Mucosa of descending colon (tissue), 3 donors: ENCODE results near the gene HMCN2. TPM values are rescaled to one million over a fixed set of nuclear protein-coding genes. Genes with fewer than 3 reads are reported as not detected.

Source experiments
- ATAC-seq: fragments of 200-7000 bp; cut with Tn5 transposase; one replicate; pipeline ENCODE4 v1.9.1; 2020; ENCODE audit warnings: mild to moderate bottlenecking, moderate library complexity
- DNase-seq, 3 donors: peaks; one replicate each; pipeline ENCODE4 v3.0.0-alpha.2; 2020
- H3K36me3 ChIP-seq: fragments of 200-600 bp; one replicate; pipeline ENCODE4 v1.8.0; 2021; ENCODE audit warnings: low read depth, mild to moderate bottlenecking
- H3K4me1 ChIP-seq: fragments of 200-600 bp; one replicate; pipeline ENCODE4 v1.8.0; 2021; ENCODE audit warnings: low read depth, mild to moderate bottlenecking
- H3K4me3 ChIP-seq: fragments of 200-600 bp; one replicate; pipeline ENCODE4 v1.8.0; 2021; ENCODE audit warnings: mild to moderate bottlenecking
- H3K9me3 ChIP-seq: fragments of 200-600 bp; one replicate; pipeline ENCODE4 v1.8.0; 2021; ENCODE audit warnings: mild to moderate bottlenecking
- intact Hi-C, 2 donors: fragments of 100-400 bp; cut with DNase I in 1 of 2; cut with micrococcal nuclease in 1 of 2; formaldehyde crosslinking; loops; one replicate each; pipeline versions ENCODE4 v1.11.0 to v1.11.1; 2022; cut with DNase I, micrococcal nuclease
- total RNA-seq, 3 donors: library from RNA; stranded (reverse); fragmentation: NEBNext Ultra II Directional in 2 of 3; extraction: Animal tissue kit (Norgen Biotek cat#: 25700) in 2 of 3; gene quantifications; one replicate each; pipeline versions ENCODE4 v1.2.1 to v1.2.4, GENCODE V29; 2021 to 2023
- TF ChIP-seq, protein P1 (sequence below): fragments of 200-600 bp; IDR thresholded peaks from one replicate; pipeline ENCODE4 v1.8.0; 2022; ENCODE audit warnings: antibody characterized with exemption, mild to moderate bottlenecking
- donor health status: DM: no; HTN: no; CAD: no; lungs with moderate emphysema.
- donor health status: DM: no; HTN: no; CAD: no.
- donor health status: DM: no; HTN: yes; CAD: no.

Gene HMCN2
- total RNA-seq, 3 donors from 2014 or later = 28.1 to 40.5 (median 33.2) TPM

DNA sequence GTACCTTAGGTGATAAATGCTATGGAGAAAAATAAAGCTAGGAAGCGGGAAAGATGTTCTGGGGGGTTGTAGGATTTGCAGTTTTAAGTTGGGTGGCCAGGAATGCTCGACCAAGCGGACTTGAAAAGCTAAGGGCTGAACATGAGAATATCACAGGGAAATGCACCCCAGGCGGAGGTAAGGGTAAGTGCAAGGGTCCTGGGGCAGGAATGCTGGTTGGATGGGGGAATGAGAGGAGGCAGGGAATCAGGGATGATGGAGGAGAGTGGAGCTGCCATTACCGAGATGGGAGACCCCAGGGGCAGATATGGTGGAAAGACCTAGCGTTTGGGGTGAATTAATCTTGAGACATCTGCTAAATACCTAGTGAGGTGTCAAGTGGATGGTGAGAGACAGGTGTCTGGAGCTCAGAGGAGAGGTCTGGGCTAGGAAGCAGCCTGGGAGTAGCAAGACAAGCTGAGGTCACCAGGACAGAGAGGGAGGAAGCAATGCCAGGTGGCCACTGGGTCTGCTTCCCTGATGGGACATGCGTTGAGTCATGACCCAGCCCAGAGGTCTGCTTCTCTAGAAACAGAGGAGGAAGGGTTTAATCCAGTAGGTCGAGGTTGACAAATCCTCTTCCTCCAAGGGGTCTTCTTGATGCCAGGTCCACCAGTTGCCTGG, 101.5 kb downstream of the HMCN2 start:
- ATAC-seq = no peak
- DNase-seq = no peak
- TF ChIP-seq, protein P1, sequence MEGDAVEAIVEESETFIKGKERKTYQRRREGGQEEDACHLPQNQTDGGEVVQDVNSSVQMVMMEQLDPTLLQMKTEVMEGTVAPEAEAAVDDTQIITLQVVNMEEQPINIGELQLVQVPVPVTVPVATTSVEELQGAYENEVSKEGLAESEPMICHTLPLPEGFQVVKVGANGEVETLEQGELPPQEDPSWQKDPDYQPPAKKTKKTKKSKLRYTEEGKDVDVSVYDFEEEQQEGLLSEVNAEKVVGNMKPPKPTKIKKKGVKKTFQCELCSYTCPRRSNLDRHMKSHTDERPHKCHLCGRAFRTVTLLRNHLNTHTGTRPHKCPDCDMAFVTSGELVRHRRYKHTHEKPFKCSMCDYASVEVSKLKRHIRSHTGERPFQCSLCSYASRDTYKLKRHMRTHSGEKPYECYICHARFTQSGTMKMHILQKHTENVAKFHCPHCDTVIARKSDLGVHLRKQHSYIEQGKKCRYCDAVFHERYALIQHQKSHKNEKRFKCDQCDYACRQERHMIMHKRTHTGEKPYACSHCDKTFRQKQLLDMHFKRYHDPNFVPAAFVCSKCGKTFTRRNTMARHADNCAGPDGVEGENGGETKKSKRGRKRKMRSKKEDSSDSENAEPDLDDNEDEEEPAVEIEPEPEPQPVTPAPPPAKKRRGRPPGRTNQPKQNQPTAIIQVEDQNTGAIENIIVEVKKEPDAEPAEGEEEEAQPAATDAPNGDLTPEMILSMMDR = no peak
- H3K4me1 ChIP-seq = no peaks in the 10 kb centered on the region
- H3K36me3 ChIP-seq = no peaks in the 10 kb centered on the region
- intact Hi-C loops = no loop called here
- H3K9me3 ChIP-seq = no peaks in the 10 kb centered on the region
- no peak overlapping the region for H3K4me3 ChIP-seq

DNA sequence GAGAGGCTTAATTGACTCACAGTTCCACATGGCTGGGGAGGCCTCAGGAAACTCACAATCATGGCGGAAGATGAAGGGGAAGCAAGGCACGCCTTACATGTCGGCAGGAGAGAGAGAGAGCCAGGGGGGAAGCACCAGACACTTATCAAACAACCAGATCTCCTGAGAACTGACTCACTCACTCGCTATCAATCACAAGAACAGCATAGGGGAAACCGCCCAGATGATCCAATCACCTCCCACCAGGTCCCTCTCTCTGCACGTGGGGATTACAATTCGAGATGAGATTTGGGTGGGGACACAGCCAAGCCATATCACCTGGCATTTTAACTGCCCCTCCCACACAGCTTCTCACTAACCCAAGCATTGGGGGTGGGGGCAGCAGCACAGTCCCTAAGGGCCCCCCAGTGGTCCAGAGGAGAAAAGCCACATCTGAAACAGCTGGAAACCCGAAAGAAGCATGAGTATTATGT, 103.1 kb downstream of the HMCN2 start:
- no peak overlapping the region for H3K4me3 ChIP-seq
- TF ChIP-seq, protein P1 = no peak
- intact Hi-C loops = no loop called here
- ATAC-seq (peak; percentile 23), DNase-seq (no peak)
- H3K9me3 ChIP-seq = no peaks in the 10 kb centered on the region
- H3K36me3 ChIP-seq = no peaks in the 10 kb centered on the region
- no peaks in the 10 kb centered on the region for H3K4me1 ChIP-seq

DNA sequence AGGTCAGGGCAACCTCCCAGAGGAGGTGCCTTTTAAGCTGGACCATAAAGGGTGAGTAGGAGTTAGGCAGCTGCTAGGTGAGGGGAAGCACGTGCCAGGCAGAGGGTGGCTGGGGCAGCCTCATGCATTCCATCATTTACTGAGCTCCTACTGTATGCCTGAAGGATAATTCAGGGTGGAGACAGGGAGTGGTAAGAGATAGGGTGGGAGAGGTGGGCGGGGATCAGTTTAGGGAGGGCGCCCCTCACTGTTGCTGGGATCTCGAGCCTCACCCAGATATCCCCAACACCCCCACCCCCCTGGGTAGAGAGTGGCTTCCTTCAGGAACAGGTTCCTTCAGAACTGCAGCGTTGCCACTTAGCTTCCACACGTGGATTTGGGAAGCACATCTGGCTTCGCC, 104.7 kb downstream of the HMCN2 start:
- no peaks in the 10 kb centered on the region for H3K36me3 ChIP-seq
- DNase-seq = no peak
- intact Hi-C loops = no loop called here
- no peaks in the 10 kb centered on the region for H3K9me3 ChIP-seq
- ATAC-seq = peak; percentile 31
- TF ChIP-seq, protein P1 = no peak
- H3K4me3 ChIP-seq = no peak overlapping the region
- no peaks in the 10 kb centered on the region for H3K4me1 ChIP-seq

DNA sequence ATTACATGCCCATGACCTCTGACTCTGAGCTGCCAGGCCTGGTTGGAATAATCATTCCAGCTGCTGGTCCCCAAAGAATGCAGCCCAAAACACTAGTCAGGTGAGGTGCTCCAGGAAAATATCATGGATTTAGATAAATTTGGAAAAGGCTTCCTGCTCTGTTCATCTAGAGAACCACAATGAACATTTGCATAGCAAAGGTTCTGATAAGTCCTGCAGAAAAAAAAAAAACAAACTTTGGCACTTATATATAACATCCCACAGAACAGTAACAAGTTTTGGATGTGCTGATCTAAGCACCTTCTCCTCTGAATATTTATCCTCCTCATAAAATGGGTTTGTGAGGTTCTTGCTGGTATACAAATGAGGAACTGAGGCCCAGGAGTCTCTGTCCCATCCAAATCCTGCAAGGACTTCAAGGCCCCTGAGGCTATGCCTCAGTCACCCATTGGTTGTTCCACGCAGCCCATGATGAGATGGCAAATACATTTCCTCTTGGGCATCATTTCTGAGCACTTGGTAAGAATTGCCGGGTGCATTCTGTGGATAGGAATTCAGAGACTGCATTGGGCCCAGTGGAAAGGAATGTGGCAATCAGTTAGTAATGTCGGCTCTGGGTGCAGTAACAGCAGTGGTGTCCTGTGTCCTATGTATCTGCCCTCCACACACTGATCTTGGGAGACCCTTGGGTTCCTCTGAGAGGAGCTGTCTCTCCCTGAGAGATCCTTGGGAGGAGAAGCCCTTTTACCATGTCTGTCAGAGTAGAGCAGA, 105.8 kb downstream of the HMCN2 start:
- H3K4me1 ChIP-seq = no peaks in the 10 kb centered on the region
- intact Hi-C loops = no loop called here
- H3K9me3 ChIP-seq = no peaks in the 10 kb centered on the region
- H3K4me3 ChIP-seq = no peak overlapping the region
- TF ChIP-seq, protein P1 = no peak
- ATAC-seq (no peak), DNase-seq (no peak)
- H3K36me3 ChIP-seq = no peaks in the 10 kb centered on the region

DNA sequence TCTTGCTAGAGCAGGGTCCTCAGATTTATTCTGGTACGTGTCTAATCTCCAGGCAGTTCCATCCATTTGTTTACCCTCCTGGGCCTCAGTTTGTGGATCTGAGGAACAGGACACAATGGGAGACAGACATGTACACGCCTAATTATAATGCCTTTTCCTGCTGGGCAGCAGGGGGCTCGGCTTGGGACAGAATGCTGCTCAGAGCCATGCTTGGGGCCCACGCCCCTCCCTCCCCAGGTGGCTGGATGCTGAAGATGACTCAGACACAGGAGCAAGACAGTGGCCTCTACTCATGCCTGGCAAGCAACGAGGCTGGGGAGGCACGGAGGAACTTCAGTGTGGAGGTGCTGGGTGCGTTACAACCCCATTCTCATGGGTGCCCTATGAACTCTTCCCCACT, 106.5 kb downstream of the HMCN2 start:
- TF ChIP-seq, protein P1 = no peak
- no peak overlapping the region for H3K4me3 ChIP-seq
- no peaks in the 10 kb centered on the region for H3K36me3 ChIP-seq
- no peaks in the 10 kb centered on the region for H3K4me1 ChIP-seq
- intact Hi-C loops = no loop called here
- ATAC-seq (no peak), DNase-seq (no peak)
- H3K9me3 ChIP-seq = no peaks in the 10 kb centered on the region
